Daoy (cell line): ENCODE measurements around the gene ZFR. TPM values are rescaled to one million over a fixed set of nuclear protein-coding genes. Genes with fewer than 3 reads are reported as not detected.
"Not testable (repeated sequence)": the region's sequence is repeated elsewhere in the genome, so short reads cannot be mapped to it uniquely, and the experiment has no call there.

Experiments
- DNase-seq: peaks from one replicate; pipeline ENCODE4 v3.0.0-alpha.2; 2015; ENCODE audit warnings: low read depth
- total RNA-seq: library from RNA; depleted of rRNA; stranded (reverse); fragments of >200 nt; shearing (Covaris generic); gene quantifications from 2 replicates; pipeline ENCODE4 v1.2.3, GENCODE V29; 2014; rRNA removed

ZFR gene
- total RNA-seq, 1 experiment from 2014 or later = 80.6 TPM

DNA sequence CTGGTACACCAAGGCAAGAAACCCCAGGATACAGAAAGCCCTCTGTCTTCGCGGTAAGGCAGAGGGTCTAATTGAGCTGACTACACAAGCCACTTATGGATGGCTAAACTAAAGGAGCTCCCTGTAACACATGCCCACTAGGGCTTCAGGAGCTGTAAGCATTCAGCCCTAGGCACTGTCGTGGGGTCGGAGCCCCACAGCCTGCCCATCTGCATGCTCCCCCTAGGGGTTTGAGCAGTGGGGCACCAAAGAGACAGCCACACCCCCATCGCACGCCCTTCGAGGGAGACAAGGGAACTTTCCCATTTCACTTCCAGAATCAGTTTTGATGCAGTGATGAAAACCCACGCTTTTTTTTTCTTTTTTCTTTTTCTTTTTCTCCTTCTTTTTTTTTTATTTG lies 120.8 kb downstream of the ZFR start:
- no peak for DNase-seq

DNA sequence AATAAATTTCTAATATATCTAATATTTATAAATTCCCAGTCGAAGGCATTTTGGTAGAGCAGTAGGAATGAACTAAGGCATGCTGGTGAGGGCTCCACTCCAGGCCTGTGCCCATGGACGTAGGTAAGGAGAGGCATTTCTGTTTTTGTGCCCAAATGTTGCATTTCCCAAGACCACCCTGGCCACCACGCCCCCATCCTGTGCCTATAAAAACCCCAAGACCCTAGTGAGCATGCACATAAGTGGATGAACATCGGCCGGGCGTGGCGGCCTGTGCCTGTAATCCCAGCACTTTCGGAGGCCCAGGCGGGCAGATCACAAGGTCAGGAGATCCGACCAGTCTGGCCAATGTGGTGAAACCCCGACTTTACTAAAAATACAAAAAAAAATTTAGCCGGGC lies 121.7 kb downstream of the ZFR start:
- DNase-seq = no peak

- not testable (repeated sequence) for DNase-seq
Observed at GRCh38 chr5:32321787-32322186, 122.8 kb downstream of the ZFR start.

GRCh38 chr5:32320576-32320975 lies 124.0 kb downstream of the ZFR start:
- DNase-seq = no peak

DNA sequence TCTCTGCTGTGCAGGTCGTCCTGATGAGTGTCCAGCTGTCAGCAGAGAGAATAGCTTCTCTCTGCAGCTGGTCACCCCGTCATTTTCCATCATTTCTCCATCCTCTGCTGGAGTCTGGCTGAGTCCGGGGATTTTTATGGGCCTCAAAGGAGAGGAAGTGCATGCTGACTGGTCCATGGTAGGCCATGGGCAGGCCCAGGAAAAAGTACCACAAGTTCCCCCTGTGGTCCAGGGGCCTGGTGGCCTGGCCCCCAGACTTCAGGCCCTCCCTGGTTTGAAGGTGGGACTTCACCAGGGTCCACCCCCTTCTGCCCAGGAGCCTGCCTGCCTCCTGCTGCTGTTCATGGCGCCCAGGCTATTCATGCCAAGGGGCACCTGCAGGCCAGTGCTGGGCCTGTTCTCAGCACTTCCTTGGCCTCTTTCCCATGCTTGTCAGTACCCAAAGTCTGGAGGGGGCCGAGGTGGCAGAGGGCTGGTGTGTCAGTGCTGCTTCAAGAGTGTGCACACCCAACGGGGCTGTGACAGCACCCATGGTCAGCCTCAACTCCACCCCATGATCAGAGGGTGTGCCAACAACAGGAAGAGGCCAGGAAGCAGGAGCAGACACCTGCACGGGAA lies 124.5 kb downstream of the ZFR start:
- DNase-seq = no peak

- no peak for DNase-seq
Observed at GRCh38 chr5:32319392-32319791, 125.1 kb downstream of the ZFR start.

DNA sequence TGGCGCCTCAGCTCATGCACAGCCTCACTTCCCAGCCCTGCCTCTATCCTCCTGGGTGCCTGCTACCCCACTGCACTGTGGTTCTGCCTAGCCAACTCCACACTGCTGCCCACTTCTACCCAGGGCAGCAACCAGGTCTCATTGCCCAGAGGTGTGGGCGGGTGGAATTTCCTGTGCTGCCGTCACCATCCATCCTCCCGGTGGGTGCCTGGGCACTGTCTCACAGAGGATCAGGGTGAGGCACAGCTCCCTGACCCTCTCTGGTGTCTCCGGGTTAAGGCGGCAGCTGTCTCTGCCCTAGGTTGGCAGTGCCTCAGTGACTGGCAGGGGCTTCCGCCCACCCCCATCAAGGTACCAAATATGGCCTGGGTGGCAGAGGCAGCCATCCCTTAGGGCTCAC lies 127.5 kb downstream of the ZFR start:
- peak; percentile 9 for DNase-seq

GRCh38 chr5:32315221-32316014 lies 129.1 kb downstream of the ZFR start:
- DNase-seq = no peak

DNA sequence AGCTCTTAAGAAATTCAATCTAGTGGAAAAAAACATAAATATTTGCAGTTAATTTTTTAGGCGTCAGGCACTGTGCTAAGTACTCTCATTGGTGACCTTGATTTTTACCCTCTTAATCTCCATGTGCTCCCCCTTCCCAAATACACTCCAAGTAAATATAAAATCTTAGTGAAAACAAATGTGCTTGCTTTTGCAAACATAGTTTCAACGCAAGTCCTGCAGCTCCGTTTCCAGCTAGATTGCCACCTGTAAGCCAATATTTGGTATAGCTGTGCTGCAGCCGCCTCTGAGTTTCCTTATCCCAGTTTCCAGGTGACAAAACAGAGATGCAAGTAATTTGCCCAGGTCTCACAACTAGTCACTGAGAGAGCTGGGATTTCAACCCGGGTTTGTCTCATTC lies 129.9 kb downstream of the ZFR start:
- DNase-seq = no peak

DNA sequence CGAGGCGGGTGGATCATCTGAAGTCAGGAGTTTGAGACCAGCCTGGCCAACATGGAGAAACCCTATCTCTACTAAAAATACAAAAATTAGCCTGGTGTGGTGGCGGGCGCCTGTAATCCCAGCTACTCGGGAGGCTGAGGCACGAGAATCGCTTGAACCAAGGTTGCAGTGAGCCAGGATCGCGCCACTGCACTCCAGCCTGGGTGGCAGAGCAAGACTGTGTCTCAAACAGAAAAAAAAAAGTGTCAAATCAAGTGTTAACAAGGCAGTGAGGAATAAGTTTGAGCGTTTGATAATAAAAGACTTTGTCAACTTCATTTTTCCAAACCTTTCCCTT lies 130.4 kb downstream of the ZFR start:
- not testable (repeated sequence) for DNase-seq

- DNase-seq = peak; percentile 99
Observed at GRCh38 chr5:32312595-32313332, 131.8 kb downstream of the ZFR start, which contains the start of gene MTMR12. MTMR12 (minus strand) TSS chr5:32312939; CDS start chr5:32312838, 101 bp downstream.

GRCh38 chr5:32312197-32312594 lies 132.3 kb downstream of the ZFR start:
- DNase-seq = peak; percentile 70

DNA sequence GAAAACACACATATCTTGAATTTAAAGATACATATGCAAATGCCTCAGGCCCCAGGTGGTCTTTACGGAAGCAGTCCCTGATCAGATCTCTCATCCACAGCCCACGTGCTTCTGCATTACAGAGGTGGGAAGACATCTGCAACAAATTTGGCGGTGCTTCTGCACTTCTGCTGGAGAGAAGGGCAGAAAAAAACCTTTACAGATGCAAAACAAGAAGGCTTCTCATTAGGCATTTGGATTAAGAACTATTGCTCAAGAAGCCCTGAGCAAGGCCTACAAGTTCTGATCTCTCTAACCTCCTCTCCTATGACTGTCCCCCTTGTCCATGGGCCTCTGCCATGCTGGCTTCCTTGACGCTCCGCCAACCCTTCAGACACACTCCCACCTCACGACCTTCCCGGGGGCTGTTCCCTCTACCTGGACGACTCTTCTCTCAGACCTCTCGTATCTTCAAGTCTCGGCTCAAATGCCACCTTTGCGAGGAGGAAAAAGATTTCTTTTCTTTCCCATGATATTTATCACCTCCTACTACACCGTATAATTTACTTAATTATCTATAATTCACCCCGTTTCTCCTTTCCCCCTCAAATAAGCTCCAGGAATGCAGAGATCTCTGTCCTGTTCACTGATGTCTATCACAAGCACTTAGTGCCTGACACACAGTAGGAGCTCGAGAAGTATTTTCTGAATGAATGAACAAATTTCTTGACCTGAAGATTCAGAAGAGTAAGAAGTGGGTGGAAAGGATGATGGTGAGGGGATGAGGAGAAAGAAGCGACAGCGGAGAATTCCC lies 132.9 kb downstream of the ZFR start:
- DNase-seq = no peak

- no peak for DNase-seq
Observed at GRCh38 chr5:32309761-32310160, 134.8 kb downstream of the ZFR start.

DNA sequence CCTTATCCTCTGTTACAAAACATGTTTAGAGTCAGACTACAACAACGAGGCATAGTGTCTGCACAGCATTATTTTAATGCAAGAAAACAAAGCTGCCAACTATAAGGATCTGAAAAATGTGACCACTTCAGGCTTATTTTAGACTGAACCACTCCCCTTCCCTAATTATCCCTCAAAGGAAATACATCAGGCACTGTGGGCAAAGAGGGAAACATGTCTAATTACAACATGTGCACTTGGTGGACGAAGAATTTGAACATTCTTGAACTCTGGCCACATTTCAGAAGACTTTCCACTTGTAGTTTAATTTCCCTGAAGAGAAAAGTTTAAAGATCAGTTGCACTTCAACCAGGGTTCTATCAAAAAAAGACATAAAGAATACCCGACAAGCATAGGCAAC lies 135.6 kb downstream of the ZFR start:
- DNase-seq = no peak

DNA sequence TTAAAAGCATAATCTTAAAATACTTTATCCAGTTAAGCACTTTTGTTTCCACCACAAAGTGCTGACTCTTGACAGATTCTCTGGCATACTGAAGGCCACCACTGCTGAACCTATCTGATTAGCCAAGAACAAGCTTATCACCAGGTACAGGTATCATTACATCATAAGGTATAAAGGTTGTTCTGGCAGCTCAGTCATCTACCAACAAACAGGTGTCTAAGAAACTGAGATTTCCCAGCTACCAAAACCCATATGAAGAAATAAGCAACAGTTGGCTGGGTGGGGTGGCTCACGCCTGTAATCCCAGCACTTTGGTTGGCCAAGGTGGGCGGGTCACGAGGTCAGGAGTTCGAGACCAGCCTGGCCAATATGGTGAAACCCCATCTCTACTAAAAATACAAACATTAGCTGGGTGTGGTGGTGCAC lies 136.8 kb downstream of the ZFR start:
- DNase-seq = no peak

DNA sequence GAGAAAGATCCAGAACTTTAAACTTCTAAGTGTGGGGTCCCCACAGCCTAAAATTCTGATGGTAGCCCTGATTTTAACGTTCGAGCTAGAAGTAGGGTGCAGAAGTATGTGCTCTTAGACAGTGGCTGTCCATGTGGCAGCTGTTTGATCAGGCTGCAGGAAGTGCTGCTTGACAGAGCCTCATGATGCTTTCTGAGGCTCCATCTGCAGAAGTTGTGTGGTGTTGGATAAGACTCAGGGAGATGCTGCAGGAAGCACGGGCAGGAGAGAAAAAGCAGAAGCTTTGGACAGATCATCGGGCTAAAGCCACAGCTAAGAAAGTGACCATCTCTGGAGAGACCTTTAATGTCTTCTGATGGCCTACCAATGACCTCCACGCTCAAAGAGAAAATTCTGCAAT lies 139.9 kb downstream of the ZFR start:
- DNase-seq = no peak

Other genes with a start within 250 kb of the ZFR start
- 13.6 and 18.0 TPM in 2 replicates for gene MTMR12, start 131.8 kb downstream of the ZFR start, total RNA-seq
- gene SUB1, start 140.8 kb upstream of the ZFR start, total RNA-seq = 353 and 407 TPM in 2 replicates